ENCODE data around the gene TP53BP1. TPM values are rescaled to one million over a fixed set of nuclear protein-coding genes. Genes with fewer than 3 reads are reported as not detected.

TP53BP1 gene
- polyA plus RNA-seq, 1 donor from 2014 or later, result 98.7 TPM

GRCh38 chr15:43423793-43424192 is 69.2 kb downstream of the TP53BP1 start:
- no peak overlapping the region for H2AFZ ChIP-seq (ENCODE audit: low read depth, low read length)
- H3K4me2 ChIP-seq (ENCODE audit: low read length), result no peak overlapping the region
- no peaks in the 10 kb centered on the region for H3F3A ChIP-seq (ENCODE audit: insufficient read depth, low read length, poor library complexity, severe bottlenecking)
- H4K20me1 ChIP-seq (ENCODE audit: insufficient read depth), result no peaks in the 10 kb centered on the region
- no peaks in the 10 kb centered on the region for H3K27me3 ChIP-seq (ENCODE audit: insufficient read depth, low read depth, low read length)
- no peak overlapping the region for H3K27ac ChIP-seq (ENCODE audit: low read length)
- no peak overlapping the region for H3K4me3 ChIP-seq (ENCODE audit: low read length)
- no peak overlapping the region for H3K9ac ChIP-seq (ENCODE audit: low read length)
- H3K9me3 ChIP-seq (ENCODE audit: low read length), result no peaks in the 10 kb centered on the region
- no peaks in the 10 kb centered on the region for H3K9me2 ChIP-seq (ENCODE audit: insufficient read depth, low read length)
- peaks cover 14% of the 10 kb centered on the region for H3K36me3 ChIP-seq (ENCODE audit: insufficient read depth, low read length)
- TF ChIP-seq RAD21 (conservative IDR thresholded peaks at IDR 0.05) (no peak), EP300 (conservative IDR thresholded peaks at IDR 0.05; ENCODE audit: poor library complexity, severe bottlenecking) (no peak), TAF1 (IDR thresholded peaks at IDR 0.05; ENCODE audit: low read depth) (no peak), SMC3 (conservative IDR thresholded peaks at IDR 0.05; ENCODE audit: poor library complexity) (no peak), MXI1 (conservative IDR thresholded peaks at IDR 0.05; ENCODE audit: poor library complexity, severe bottlenecking) (no peak), EZH2 (IDR thresholded peaks at IDR 0.05; ENCODE audit: borderline replicate concordance, insufficient read depth, low read length, poor library complexity, severe bottlenecking) (no peak), CTCF (IDR thresholded peaks at IDR 0.05; ENCODE audit: poor library complexity, severe bottlenecking) (no peak), REST (IDR thresholded peaks at IDR 0.05; ENCODE audit: borderline replicate concordance) (no peak), POLR2AphosphoS5 (IDR thresholded peaks at IDR 0.05) (no peak)
- peaks cover 6% of the 10 kb centered on the region for H3K79me2 ChIP-seq (replicated peaks; ENCODE audit: insufficient read depth, low read length)

- H3K36me3 ChIP-seq (ENCODE audit: insufficient read depth, low read length), result peaks cover 9% of the 10 kb centered on the region
- TF ChIP-seq EZH2 (IDR thresholded peaks at IDR 0.05; ENCODE audit: borderline replicate concordance, insufficient read depth, low read length, poor library complexity, severe bottlenecking) (no peak), CTCF (IDR thresholded peaks at IDR 0.05; ENCODE audit: poor library complexity, severe bottlenecking) (no peak), SMC3 (conservative IDR thresholded peaks at IDR 0.05; ENCODE audit: poor library complexity) (no peak), TAF1 (IDR thresholded peaks at IDR 0.05; ENCODE audit: low read depth) (no peak), EP300 (conservative IDR thresholded peaks at IDR 0.05; ENCODE audit: poor library complexity, severe bottlenecking) (no peak), RAD21 (conservative IDR thresholded peaks at IDR 0.05) (no peak), MXI1 (conservative IDR thresholded peaks at IDR 0.05; ENCODE audit: poor library complexity, severe bottlenecking) (no peak)
- H3K79me2 ChIP-seq (replicated peaks; ENCODE audit: insufficient read depth, low read length), result peaks cover 6% of the 10 kb centered on the region
- H2AFZ ChIP-seq (ENCODE audit: low read depth, low read length), result no peak overlapping the region
- no peak overlapping the region for H3K4me3 ChIP-seq (ENCODE audit: low read length)
- H3K9ac ChIP-seq (ENCODE audit: low read length), result no peak overlapping the region
- no peaks in the 10 kb centered on the region for H4K20me1 ChIP-seq (ENCODE audit: insufficient read depth)
- no peaks in the 10 kb centered on the region for H3K27me3 ChIP-seq (ENCODE audit: insufficient read depth, low read depth, low read length)
- H3K4me2 ChIP-seq (ENCODE audit: low read length), result no peak overlapping the region
- H3K27ac ChIP-seq (ENCODE audit: low read length), result no peak overlapping the region
- H3F3A ChIP-seq (ENCODE audit: insufficient read depth, low read length, poor library complexity, severe bottlenecking), result no peaks in the 10 kb centered on the region
- H3K9me3 ChIP-seq (ENCODE audit: low read length), result no peaks in the 10 kb centered on the region
- no peaks in the 10 kb centered on the region for H3K9me2 ChIP-seq (ENCODE audit: insufficient read depth, low read length)
Measured at GRCh38 chr15:43420876-43421275, 72.1 kb downstream of the TP53BP1 start.

All from neural cell (in vitro differentiated cells).